Caco-2 (cell line): ENCODE measurements around the gene NUP153. TPM values are rescaled to one million over a fixed set of nuclear protein-coding genes. Genes with fewer than 3 reads are reported as not detected.

Experiments
- BruUV-seq: library from RNA; stranded (reverse); fragments of 400-500 nt; replicated peaks from 2 replicates; lab custom pipeline; 2021; lab: Mats Ljungman, UMichigan
- CTCF ChIA-PET: fragments of 300-600 bp; sonication (Branson Sonifier 250); formaldehyde crosslinking; loops from one replicate; lab custom pipeline; 2022; ENCODE audit warnings: antibody characterized with exemption; lab: Charles Lee
- POLR2A ChIA-PET: fragments of 300-600 bp; sonication (Branson Sonifier 250); formaldehyde crosslinking; loops from one replicate; lab custom pipeline; 2022; ENCODE audit warnings: antibody characterized with exemption; lab: Charles Lee
- DNase-seq, 2 experiments: peaks; one replicate each; pipeline versions ENCODE4 v3.0.0 to v3.0.0-alpha.2; 2020 to 2022
- H3K27me3 ChIP-seq: replicated peaks from 2 replicates; pipeline ENCODE4 v1.6.0; 2011; ENCODE audit warnings: low read length; ENCODE audit not compliant: control insufficient read depth, insufficient read depth
- H3K36me3 ChIP-seq: 2 replicates; pipeline ENCODE4 v1.5.1; 2011; ENCODE audit warnings: low read length; ENCODE audit not compliant: control insufficient read depth, insufficient read depth
- H3K4me1 ChIP-seq: fragments of 250-450 bp; sonication (Bioruptor Pico); 2 replicates; pipeline ENCODE4 v1.5.1; 2020; ENCODE audit warnings: mild to moderate bottlenecking
- H3K4me3 ChIP-seq: 2 replicates; pipeline ENCODE4 v1.5.1; 2011; ENCODE audit warnings: low read depth, mild to moderate bottlenecking, control low read depth, low read length
- H3K9me3 ChIP-seq: fragments of 250-450 bp; sonication (Bioruptor Pico); 2 replicates; pipeline ENCODE4 v1.5.1; 2020; ENCODE audit warnings: mild to moderate bottlenecking, moderate library complexity
- H3K27ac Mint-ChIP-seq: one replicate; pipeline ENCODE4 v1.8.0; 2022; ENCODE audit warnings: mixed read lengths; ENCODE audit not compliant: unreplicated experiment
- H3K27me3 Mint-ChIP-seq: one replicate; pipeline ENCODE4 v1.8.0; 2022; ENCODE audit warnings: mixed read lengths; ENCODE audit not compliant: insufficient read depth, unreplicated experiment
- H3K36me3 Mint-ChIP-seq: one replicate; pipeline ENCODE4 v1.8.0; 2022; ENCODE audit warnings: mild to moderate bottlenecking, mixed read lengths; ENCODE audit not compliant: insufficient read depth, unreplicated experiment
- H3K4me1 Mint-ChIP-seq: one replicate; pipeline ENCODE4 v1.8.0; 2022; ENCODE audit warnings: low read depth, mixed read lengths; ENCODE audit not compliant: unreplicated experiment
- H3K4me3 Mint-ChIP-seq: one replicate; pipeline ENCODE4 v1.8.0; 2022; ENCODE audit warnings: mild to moderate bottlenecking, moderate library complexity, mixed read lengths; ENCODE audit not compliant: unreplicated experiment
- H3K9me3 Mint-ChIP-seq: one replicate; pipeline ENCODE4 v1.8.0; 2022; ENCODE audit warnings: mixed read lengths; ENCODE audit not compliant: unreplicated experiment
- CTCF ChIP-seq, 2 experiments: fragments of 200-600 bp in 1 of 2; IDR thresholded peaks; 1 replicate in 1 of 2; 2 replicates in 1 of 2; pipeline versions ENCODE4 v1.5.1 to v1.8.0; 2011 to 2022; ENCODE audit warnings: antibody characterized with exemption in 1 of 2, control low read depth in 1 of 2, inconsistent platforms in 1 of 2, low read depth in 1 of 2, low read length in 1 of 2, mild to moderate bottlenecking in 1 of 2, moderate library complexity in 1 of 2; ENCODE audit not compliant: insufficient read depth in 1 of 2, severe bottlenecking in 1 of 2, unreplicated experiment in 1 of 2
- intact Hi-C: fragments of 100-400 bp; cut with micrococcal nuclease; formaldehyde crosslinking; loops from one replicate; pipeline ENCODE4 v1.10.0; 2022; ENCODE audit not compliant: unreplicated experiment
- total RNA-seq: library from RNA; stranded (reverse); gene quantifications from 2 replicates; pipeline ENCODE4 v1.2.3, GENCODE V29; 2022

NUP153 gene
- total RNA-seq, 1 experiment from 2014 or later: 53.9 TPM

- no peaks in the 10 kb centered on the region for H3K4me1 Mint-ChIP-seq
- TF ChIP-seq CTCF (IDR thresholded peaks at IDR 0.05; ENCODE audit: insufficient read depth in 1 of 2, low read depth in 1 of 2, low read length in 1 of 2, severe bottlenecking in 1 of 2, unreplicated experiment in 1 of 2): no peak
- no peak overlapping the region for H3K4me3 Mint-ChIP-seq
- intact Hi-C loops: no loop called here
- DNase-seq: no peak
- no peaks in the 10 kb centered on the region for H3K9me3 Mint-ChIP-seq
- Histone ChIP-seq H3K36me3 (no peaks in the 10 kb centered on the region), H3K4me3 (no peak overlapping the region), H3K27me3 (no peaks in the 10 kb centered on the region), H3K9me3 (no peaks in the 10 kb centered on the region), H3K4me1 (no peaks in the 10 kb centered on the region)
- ChIA-PET POLR2A (no interaction called here), CTCF (no interaction called here)
- no peaks in the 10 kb centered on the region for H3K27me3 Mint-ChIP-seq
- BruUV-seq: no TSS peak
- peaks cover 78% of the 10 kb centered on the region for H3K36me3 Mint-ChIP-seq
- H3K27ac Mint-ChIP-seq: no peak overlapping the region
Observed at GRCh38 chr6:17621003-17621402, 85.7 kb downstream of the NUP153 start.

DNA sequence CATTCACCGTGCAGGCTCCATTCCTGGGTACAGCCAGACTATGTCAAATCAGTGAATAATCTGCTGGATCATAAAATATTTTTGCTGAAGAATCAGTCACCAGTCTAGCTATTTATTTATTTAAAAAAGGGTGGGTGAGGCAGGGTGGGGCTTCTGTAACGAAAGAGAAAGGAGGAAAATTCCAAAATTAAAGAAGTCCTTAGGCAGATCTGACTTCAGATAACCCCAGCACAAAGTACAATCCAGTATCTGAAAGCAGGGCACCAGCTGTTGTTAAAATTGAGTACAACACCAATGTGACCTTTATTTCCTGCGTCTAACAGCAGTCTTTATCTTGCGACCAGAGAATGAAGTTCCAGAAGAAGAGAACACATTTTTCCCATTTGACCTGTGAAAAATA, 90.9 kb downstream of the NUP153 start:
- no peak for TF ChIP-seq CTCF (IDR thresholded peaks at IDR 0.05; ENCODE audit: insufficient read depth in 1 of 2, low read depth in 1 of 2, low read length in 1 of 2, severe bottlenecking in 1 of 2, unreplicated experiment in 1 of 2)
- peaks cover 16% of the 10 kb centered on the region for H3K4me1 ChIP-seq
- H3K9me3 ChIP-seq: no peaks in the 10 kb centered on the region
- H3K27me3 ChIP-seq: no peaks in the 10 kb centered on the region
- ChIA-PET POLR2A (no interaction called here), CTCF (interaction anchor here (0.6 kb wide), 1 partner anchor 140 kb away, joined by 3 read pairs; no protein-coding TSS in a partner anchor)
- BruUV-seq: no TSS peak
- H3K27me3 Mint-ChIP-seq: no peaks in the 10 kb centered on the region
- no peaks in the 10 kb centered on the region for H3K36me3 ChIP-seq
- peaks cover 75% of the 10 kb centered on the region for H3K36me3 Mint-ChIP-seq
- no peak overlapping the region for H3K4me3 ChIP-seq
- H3K9me3 Mint-ChIP-seq: no peaks in the 10 kb centered on the region
- no peak overlapping the region for H3K4me3 Mint-ChIP-seq
- no peak for DNase-seq
- no peaks in the 10 kb centered on the region for H3K4me1 Mint-ChIP-seq
- no peak overlapping the region for H3K27ac Mint-ChIP-seq
- intact Hi-C loops: no loop called here

DNA sequence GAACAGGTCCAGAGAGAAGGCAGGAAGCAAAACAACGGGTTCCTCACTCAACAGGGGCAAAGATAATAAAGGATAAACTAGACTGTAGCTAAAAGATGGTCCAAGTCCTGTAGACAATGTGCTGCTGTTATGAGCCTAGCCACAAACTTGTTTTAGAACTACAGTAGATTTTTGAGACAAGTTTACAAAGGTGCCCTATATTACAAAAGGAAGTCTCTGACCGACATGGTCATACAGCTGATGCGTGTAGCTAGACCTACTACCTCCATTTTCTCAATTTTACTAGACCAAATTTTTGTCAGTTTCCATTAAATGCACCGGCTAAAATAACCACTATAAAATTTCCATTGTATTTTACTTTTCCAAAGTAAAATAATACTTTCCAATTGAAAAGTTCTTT, 94.7 kb downstream of the NUP153 start:
- BruUV-seq: no TSS peak
- Mint-ChIP-seq H3K36me3 (peaks cover 56% of the 10 kb centered on the region), H3K4me1 (no peaks in the 10 kb centered on the region), H3K27ac (no peak overlapping the region), H3K27me3 (no peaks in the 10 kb centered on the region), H3K4me3 (no peak overlapping the region), H3K9me3 (no peaks in the 10 kb centered on the region)
- ChIA-PET POLR2A (no interaction called here), CTCF (no interaction called here)
- peaks cover 19% of the 10 kb centered on the region for H3K4me1 ChIP-seq
- no peak overlapping the region for H3K4me3 ChIP-seq
- no peak for DNase-seq
- no peaks in the 10 kb centered on the region for H3K27me3 ChIP-seq
- no peaks in the 10 kb centered on the region for H3K36me3 ChIP-seq
- intact Hi-C loops: no loop called here
- no peaks in the 10 kb centered on the region for H3K9me3 ChIP-seq
- TF ChIP-seq CTCF (IDR thresholded peaks at IDR 0.05; ENCODE audit: insufficient read depth in 1 of 2, low read depth in 1 of 2, low read length in 1 of 2, severe bottlenecking in 1 of 2, unreplicated experiment in 1 of 2): no peak
